Parathyroid adenoma (tissue), 2 donors: ENCODE measurements around the gene SLC10A1.

Source experiments
- H2AFZ ChIP-seq: fragments of 300-600 bp; sonication (generic); one replicate; pipeline ENCODE4 v1.7.0; 2017; ENCODE audit warnings: antibody characterized with exemption, mild to moderate bottlenecking
- H3K27ac ChIP-seq: fragments of 300-600 bp; sonication (generic); one replicate; pipeline ENCODE4 v1.7.0; 2017
- H3K27me3 ChIP-seq: fragments of 300-600 bp; sonication (generic); one replicate; pipeline ENCODE4 v1.7.0; 2017; ENCODE audit warnings: low read length; ENCODE audit not compliant: control insufficient read depth, insufficient read depth
- H3K36me3 ChIP-seq: fragments of 300-600 bp; sonication (generic); one replicate; pipeline ENCODE4 v1.7.0; 2017; ENCODE audit warnings: low read length; ENCODE audit not compliant: control insufficient read depth, insufficient read depth
- H3K4me1 ChIP-seq: fragments of 300-600 bp; sonication (generic); one replicate; pipeline ENCODE4 v1.7.0; 2017; ENCODE audit warnings: control low read depth
- H3K4me2 ChIP-seq: fragments of 300-600 bp; sonication (generic); one replicate; pipeline ENCODE4 v1.7.0; 2017; ENCODE audit warnings: low read length
- H3K4me3 ChIP-seq: fragments of 300-600 bp; sonication (generic); one replicate; pipeline ENCODE4 v1.7.0; 2017; ENCODE audit warnings: low read depth, low read length
- H3K79me2 ChIP-seq: fragments of 300-600 bp; sonication (generic); one replicate; pipeline ENCODE4 v1.7.0; 2017; ENCODE audit warnings: control low read depth
- H3K9ac ChIP-seq: fragments of 300-600 bp; sonication (generic); one replicate; pipeline ENCODE4 v1.7.0; 2017; ENCODE audit warnings: mild to moderate bottlenecking
- H3K9me3 ChIP-seq: fragments of 300-600 bp; sonication (generic); one replicate; pipeline ENCODE4 v1.7.0; 2017; ENCODE audit warnings: low read length; ENCODE audit not compliant: control insufficient read depth
- CTCF ChIP-seq: fragments of 300-600 bp; sonication (generic); IDR thresholded peaks from one replicate; pipeline ENCODE4 v1.7.0; 2017; ENCODE audit warnings: antibody characterized with exemption, mild to moderate bottlenecking
- donor health status: primary hyperparathyroidism.

SLC10A1 gene

GRCh38 chr14:69771136-69771535 lies 25.9 kb downstream of the SLC10A1 start:
- no peaks in the 10 kb centered on the region for H3K9me3 ChIP-seq
- H3K27me3 ChIP-seq: no peaks in the 10 kb centered on the region
- H2AFZ ChIP-seq: no peak overlapping the region
- H3K4me2 ChIP-seq: no peak overlapping the region
- H3K27ac ChIP-seq: no peak overlapping the region
- H3K79me2 ChIP-seq: peaks cover 35% of the 10 kb centered on the region
- no peak overlapping the region for H3K9ac ChIP-seq
- no peaks in the 10 kb centered on the region for H3K36me3 ChIP-seq
- TF ChIP-seq CTCF: no peak
- H3K4me1 ChIP-seq: peaks cover 29% of the 10 kb centered on the region
- no peak overlapping the region for H3K4me3 ChIP-seq

- Histone ChIP-seq H3K36me3 (no peaks in the 10 kb centered on the region), H3K27me3 (no peaks in the 10 kb centered on the region), H3K9me3 (no peaks in the 10 kb centered on the region), H3K4me3 (no peak overlapping the region), H2AFZ (no peak overlapping the region), H3K4me1 (peaks cover 29% of the 10 kb centered on the region), H3K27ac (no peak overlapping the region), H3K9ac (no peak overlapping the region), H3K4me2 (peak overlapping the region; percentile 3), H3K79me2 (peaks cover 35% of the 10 kb centered on the region)
- no peak for TF ChIP-seq CTCF
Observed at GRCh38 chr14:69770559-69770958, 26.5 kb downstream of the SLC10A1 start.

- Histone ChIP-seq H3K27ac (no peak overlapping the region), H3K27me3 (no peaks in the 10 kb centered on the region), H3K9ac (no peak overlapping the region), H3K4me1 (peaks cover 29% of the 10 kb centered on the region), H3K36me3 (no peaks in the 10 kb centered on the region), H3K4me2 (no peak overlapping the region), H3K9me3 (no peaks in the 10 kb centered on the region), H3K4me3 (no peak overlapping the region), H2AFZ (no peak overlapping the region), H3K79me2 (peaks cover 35% of the 10 kb centered on the region)
- TF ChIP-seq CTCF: no peak
Observed at GRCh38 chr14:69769623-69770022, 27.4 kb downstream of the SLC10A1 start.

- Histone ChIP-seq H3K9me3 (no peaks in the 10 kb centered on the region), H3K27ac (peak overlapping the region; percentile 99), H3K36me3 (no peaks in the 10 kb centered on the region), H3K9ac (no peak overlapping the region), H3K4me2 (peak overlapping the region; percentile 57), H3K4me3 (peak overlapping the region; percentile 94), H3K4me1 (peaks cover 29% of the 10 kb centered on the region), H3K79me2 (peaks cover 35% of the 10 kb centered on the region), H2AFZ (no peak overlapping the region), H3K27me3 (no peaks in the 10 kb centered on the region)
- no peak for TF ChIP-seq CTCF
Observed at GRCh38 chr14:69768873-69769272, 28.2 kb downstream of the SLC10A1 start.

- H3K4me1 ChIP-seq: peaks cover 29% of the 10 kb centered on the region
Observed at GRCh38 chr14:69767369-69767999, 29.6 kb downstream of the SLC10A1 start.

More at GRCh38 chr14:69767369-69767999, 29.6 kb downstream of the SLC10A1 start:
- no peaks in the 10 kb centered on the region for H3K36me3 ChIP-seq
- H3K4me2 ChIP-seq: peak overlapping the region; percentile 93
- H3K9me3 ChIP-seq: no peaks in the 10 kb centered on the region
- H3K9ac ChIP-seq: peak overlapping the region; percentile 96
- no peaks in the 10 kb centered on the region for H3K27me3 ChIP-seq
- peak overlapping the region; percentile 99 for H3K27ac ChIP-seq
- peaks cover 32% of the 10 kb centered on the region for H3K79me2 ChIP-seq
- H2AFZ ChIP-seq: peak overlapping the region; percentile 95
- H3K4me3 ChIP-seq: peak overlapping the region; percentile 94
- TF ChIP-seq CTCF: no peak
